T47D (cell line): ENCODE results near the gene STAC3.

ENCODE experiments used
- DNase-seq, 2 experiments: peaks; one replicate each; pipeline versions ENCODE4 v3.0.0 to v3.0.0-alpha.2; 2011 to 2012; ENCODE audit warnings: low read depth in 1 of 2, low spot score in 1 of 2
- JUND ChIP-seq: IDR thresholded peaks from 2 replicates; pipeline ENCODE4 v1.6.1; 2012; ENCODE audit warnings: low read depth
- in situ Hi-C: cut with HindIII; loops from 2 replicates; pipeline ENCODE4 v1.10.0; 2016; ENCODE audit warnings: low sequenced_read_pairs, low pct_unique_long_range_greater_than_20kb

Gene STAC3

DNA sequence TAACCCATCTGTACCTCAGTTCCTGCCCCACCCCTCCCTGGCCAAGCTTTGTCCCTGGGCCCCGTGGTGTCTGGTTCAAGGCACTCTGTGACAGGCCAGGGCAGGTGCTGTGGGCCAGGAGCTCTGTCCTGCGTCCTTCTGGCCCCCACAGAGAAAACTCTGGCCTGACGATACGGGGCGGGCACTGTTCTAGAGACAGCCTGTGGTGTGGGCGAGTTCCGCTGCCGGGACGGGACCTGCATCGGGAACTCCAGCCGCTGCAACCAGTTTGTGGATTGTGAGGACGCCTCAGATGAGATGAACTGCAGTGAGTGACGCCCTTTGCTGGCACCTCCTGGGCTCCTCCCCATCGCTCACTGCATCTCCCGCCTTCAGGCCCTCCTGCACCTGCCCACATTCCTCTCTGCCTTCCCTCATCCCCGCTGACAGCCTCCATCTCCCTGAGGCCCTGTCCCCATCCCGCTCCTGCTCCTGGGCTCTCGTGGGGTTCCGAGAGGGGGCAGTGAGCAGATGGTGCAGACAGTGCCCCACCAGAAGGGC, 57.2 kb downstream of the STAC3 start:
- TF ChIP-seq JUND: no peak
- DNase-seq: peak in 1 of 2 experiments; percentile 23
- in situ Hi-C loops: no loop called here
